GM19328 (cell line): ENCODE results near the gene CKAP2L.

ENCODE experiments used
- ATAC-seq: cut with Tn5 transposase; IDR thresholded peaks from one replicate; pipeline ENCODE4 v1.9.1; 2021; ENCODE audit warnings: mild to moderate bottlenecking, moderate library complexity; ENCODE audit not compliant: unreplicated experiment

Gene CKAP2L

GRCh38 chr2:112765251-112765650, 842 bp upstream of the CKAP2L start:
- ATAC-seq: no peak

- ATAC-seq: no peak
Observed at GRCh38 chr2:112762276-112762675, 2.1 kb downstream of the CKAP2L start.

- no peak for ATAC-seq
Observed at GRCh38 chr2:112760149-112760548, 4.3 kb downstream of the CKAP2L start.

GRCh38 chr2:112758711-112759110, 5.7 kb downstream of the CKAP2L start:
- no peak for ATAC-seq

GRCh38 chr2:112757265-112757664, 7.1 kb downstream of the CKAP2L start:
- no peak for ATAC-seq

GRCh38 chr2:112756207-112756606, 8.2 kb downstream of the CKAP2L start:
- ATAC-seq: no peak

- ATAC-seq: no peak
Observed at GRCh38 chr2:112755444-112755843, 9.0 kb downstream of the CKAP2L start.

- ATAC-seq: no peak
Observed at GRCh38 chr2:112754564-112754963, 9.8 kb downstream of the CKAP2L start.

- no peak for ATAC-seq
Observed at GRCh38 chr2:112752667-112753066, 11.7 kb downstream of the CKAP2L start.

- no peak for ATAC-seq
Observed at GRCh38 chr2:112751451-112752197, 12.8 kb downstream of the CKAP2L start.

GRCh38 chr2:112750560-112750843, 13.9 kb downstream of the CKAP2L start:
- no peak for ATAC-seq

- no peak for ATAC-seq
Observed at GRCh38 chr2:112749755-112750559, 14.5 kb downstream of the CKAP2L start.

GRCh38 chr2:112740527-112740926, 23.9 kb downstream of the CKAP2L start:
- ATAC-seq: no peak

- ATAC-seq: no peak
Observed at GRCh38 chr2:112737542-112738232, 26.7 kb downstream of the CKAP2L start.

GRCh38 chr2:112733871-112734270, 30.5 kb downstream of the CKAP2L start:
- ATAC-seq: no peak

GRCh38 chr2:112733456-112733855, 31.0 kb downstream of the CKAP2L start:
- ATAC-seq: no peak

GRCh38 chr2:112731479-112731878, 32.9 kb downstream of the CKAP2L start:
- ATAC-seq: no peak

GRCh38 chr2:112730791-112731190, 33.6 kb downstream of the CKAP2L start:
- no peak for ATAC-seq

GRCh38 chr2:112730216-112730615, 34.2 kb downstream of the CKAP2L start:
- ATAC-seq: no peak

GRCh38 chr2:112728378-112729175, 35.8 kb downstream of the CKAP2L start:
- no peak for ATAC-seq

- ATAC-seq: no peak
Observed at GRCh38 chr2:112728029-112728362, 36.4 kb downstream of the CKAP2L start.
